Chondrocyte (in vitro differentiated cells): ENCODE measurements around the gene UTP25. TPM values are rescaled to one million over a fixed set of nuclear protein-coding genes. Genes with fewer than 3 reads are reported as not detected.
"Not testable (repeated sequence)": the region's sequence is repeated elsewhere in the genome, so short reads cannot be mapped to it uniquely, and the experiment has no call there.

Experiments used
- DNase-seq: peaks from one replicate; pipeline ENCODE4 v3.0.0; 2021; ENCODE audit warnings: mixed read lengths, low spot score
- H3K27ac Mint-ChIP-seq: one replicate; pipeline ENCODE4 v1.8.0; 2021; ENCODE audit warnings: mild to moderate bottlenecking, moderate library complexity, mixed read lengths; ENCODE audit not compliant: unreplicated experiment
- H3K27me3 Mint-ChIP-seq: 2 replicates; pipeline ENCODE4 v1.8.0; 2021; ENCODE audit warnings: low read depth, mixed read lengths
- H3K36me3 Mint-ChIP-seq: 2 replicates; pipeline ENCODE4 v1.8.0; 2021; ENCODE audit warnings: low read depth, mixed read lengths
- H3K4me1 Mint-ChIP-seq: 2 replicates; pipeline ENCODE4 v1.8.0; 2021; ENCODE audit warnings: low read depth, mild to moderate bottlenecking, mixed read lengths
- H3K4me3 Mint-ChIP-seq: one replicate; pipeline ENCODE4 v1.8.0; 2021; ENCODE audit warnings: mild to moderate bottlenecking, moderate library complexity, mixed read lengths; ENCODE audit not compliant: unreplicated experiment
- H3K9me3 Mint-ChIP-seq: 2 replicates; pipeline ENCODE4 v1.8.0; 2021; ENCODE audit warnings: low read depth, mixed read lengths
- CTCF ChIP-seq: fragments of 200-600 bp; sonication (generic); IDR thresholded peaks from 2 replicates; pipeline ENCODE4 v1.5.0; 2021; ENCODE audit warnings: antibody characterized with exemption, mild to moderate bottlenecking, moderate library complexity
- total RNA-seq: library from RNA; stranded (reverse); gene quantifications from 3 replicates; pipeline ENCODE4 v1.2.1, GENCODE V29; 2021

The UTP25 gene
- total RNA-seq, 1 donor from 2014 or later: 6.4 TPM

DNA sequence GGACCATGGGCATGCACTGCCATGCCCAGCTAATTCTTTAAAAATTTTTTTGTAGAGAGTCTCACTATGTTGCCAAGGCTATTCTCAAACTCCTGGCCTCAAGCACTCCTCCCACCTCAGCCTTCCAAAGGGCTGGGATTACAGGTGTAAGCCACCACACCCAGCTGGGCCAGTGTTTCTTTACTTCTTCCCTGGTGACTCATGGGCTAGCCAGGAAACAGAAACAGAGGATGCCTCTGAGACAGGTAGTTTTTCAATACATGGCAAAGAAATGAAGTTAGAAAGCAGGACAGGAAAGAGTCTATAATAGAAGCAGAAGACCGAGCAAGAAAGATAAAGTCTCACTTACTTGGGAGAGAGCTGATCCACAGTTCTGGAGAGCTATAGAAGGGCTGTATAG lies 35.9 kb upstream of the UTP25 start:
- Mint-ChIP-seq H3K27me3 (peaks cover 69% of the 10 kb centered on the region), H3K36me3 (no peaks in the 10 kb centered on the region), H3K4me1 (no peaks in the 10 kb centered on the region), H3K27ac (no peak overlapping the region), H3K9me3 (no peaks in the 10 kb centered on the region), H3K4me3 (no peak overlapping the region)
- no peak for DNase-seq
- no peak for TF ChIP-seq CTCF

DNA sequence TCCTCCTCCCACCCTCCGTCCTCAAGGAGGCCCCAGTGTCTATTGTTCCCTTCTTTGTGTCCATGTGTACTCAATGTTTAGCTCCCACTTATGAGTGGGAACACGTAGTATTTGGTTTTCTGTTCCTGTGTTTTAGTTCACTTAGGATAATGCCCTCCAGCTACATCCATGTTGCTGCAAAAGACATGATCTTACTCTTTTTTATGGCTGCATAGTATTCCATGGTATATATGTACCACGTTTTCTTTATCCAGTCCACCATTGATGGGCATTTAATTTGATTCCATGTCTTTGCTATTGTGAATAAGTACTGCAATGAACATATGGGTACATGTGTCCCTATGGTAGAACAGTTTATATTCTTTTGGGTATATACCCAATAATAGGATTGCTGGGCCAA lies 34.1 kb upstream of the UTP25 start:
- H3K4me3 Mint-ChIP-seq, H3K27ac Mint-ChIP-seq, H3K9me3 Mint-ChIP-seq, H3K4me1 Mint-ChIP-seq, DNase-seq, H3K36me3 Mint-ChIP-seq: not testable (repeated sequence)
- H3K27me3 Mint-ChIP-seq: peaks cover 64% of the 10 kb centered on the region

GRCh38 chr1:209797978-209798639 lies 29.7 kb upstream of the UTP25 start:
- no peak overlapping the region for H3K4me3 Mint-ChIP-seq
- DNase-seq: no peak
- no peaks in the 10 kb centered on the region for H3K9me3 Mint-ChIP-seq
- peaks cover 54% of the 10 kb centered on the region for H3K27me3 Mint-ChIP-seq
- H3K36me3 Mint-ChIP-seq: no peaks in the 10 kb centered on the region
- H3K27ac Mint-ChIP-seq: no peak overlapping the region
- H3K4me1 Mint-ChIP-seq: peaks cover 6% of the 10 kb centered on the region
- TF ChIP-seq CTCF: no peak

DNA sequence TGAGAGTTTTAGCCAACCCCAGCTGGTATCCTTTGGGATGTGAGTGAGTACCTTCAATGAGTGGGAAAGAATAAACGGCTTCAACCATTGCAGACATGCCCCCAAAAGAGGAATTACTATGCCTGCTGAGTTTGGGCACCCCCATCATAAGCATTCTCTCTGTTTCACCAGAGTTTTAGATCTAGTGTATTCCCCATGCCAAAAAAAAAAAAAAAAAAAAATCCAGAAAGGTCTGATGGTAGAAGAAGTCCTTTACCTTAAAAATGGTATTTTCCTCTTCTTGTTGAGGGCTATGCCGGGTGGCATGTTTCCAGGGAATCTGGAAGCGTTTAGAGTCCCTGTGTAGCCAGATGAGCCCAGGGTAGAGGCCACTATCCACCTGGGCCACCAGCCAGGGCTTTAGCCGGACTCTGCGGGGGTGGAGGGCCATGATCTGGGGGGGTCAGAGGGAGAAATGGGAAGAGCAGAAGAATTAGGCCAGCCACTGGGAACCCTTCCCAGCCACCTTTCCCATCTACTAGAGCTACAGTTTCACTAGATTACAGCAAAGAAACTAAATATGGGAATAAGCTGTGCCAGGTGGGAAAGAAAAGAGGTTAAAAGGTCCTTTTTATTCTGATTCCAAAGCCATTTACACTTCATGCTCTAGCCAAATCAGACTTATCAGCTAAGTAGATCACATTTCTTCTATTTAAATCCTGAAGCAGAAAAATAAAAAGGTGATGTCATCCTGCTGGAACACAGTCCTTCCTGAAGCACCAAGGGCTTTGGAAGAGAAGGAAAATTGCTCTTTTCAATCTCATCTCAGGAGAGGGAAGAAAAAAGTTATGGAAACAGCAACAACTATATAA lies 26.6 kb upstream of the UTP25 start:
- Mint-ChIP-seq H3K36me3 (no peaks in the 10 kb centered on the region), H3K4me3 (no peak overlapping the region), H3K27me3 (peaks cover 48% of the 10 kb centered on the region), H3K9me3 (no peaks in the 10 kb centered on the region), H3K4me1 (peaks cover 14% of the 10 kb centered on the region), H3K27ac (no peak overlapping the region)
- no peak for TF ChIP-seq CTCF
- DNase-seq: no peak

DNA sequence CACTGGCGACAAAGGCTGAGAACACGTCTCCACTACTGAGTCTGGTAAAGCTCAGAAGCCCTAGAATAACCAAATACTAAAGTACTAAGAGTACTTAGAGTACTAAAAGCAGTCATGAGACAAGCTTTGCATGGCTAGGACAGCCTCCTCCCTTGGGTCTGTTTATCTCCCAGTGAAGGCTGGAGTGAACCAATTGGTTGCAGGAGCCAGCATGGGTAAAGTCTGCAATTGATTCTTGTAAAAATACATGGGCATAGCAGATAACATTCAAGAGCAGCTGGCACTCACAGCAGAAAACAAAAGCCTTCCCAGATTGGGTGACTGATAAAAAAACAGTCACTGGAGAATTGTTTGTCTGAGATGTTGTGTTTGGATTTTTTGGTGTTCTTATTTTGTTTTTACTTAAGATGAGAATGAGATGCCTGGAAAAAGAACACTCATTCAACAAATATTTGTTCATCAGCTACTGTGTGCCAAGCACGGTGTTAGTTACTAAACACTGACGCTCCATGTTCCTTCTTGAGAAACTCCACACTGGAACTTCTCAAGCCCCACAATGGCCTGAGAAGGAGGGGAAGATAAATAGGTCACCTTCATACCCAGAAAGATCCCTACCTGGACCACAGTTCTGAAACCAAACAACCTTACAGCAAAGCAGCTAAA lies 25.5 kb upstream of the UTP25 start:
- no peaks in the 10 kb centered on the region for H3K36me3 Mint-ChIP-seq
- H3K27ac Mint-ChIP-seq: no peak overlapping the region
- no peaks in the 10 kb centered on the region for H3K9me3 Mint-ChIP-seq
- peaks cover 43% of the 10 kb centered on the region for H3K27me3 Mint-ChIP-seq
- no peak for DNase-seq
- peaks cover 16% of the 10 kb centered on the region for H3K4me1 Mint-ChIP-seq
- TF ChIP-seq CTCF: no peak
- no peak overlapping the region for H3K4me3 Mint-ChIP-seq
